HEK293 (cell line): ENCODE data around the gene H2AZ2.

ENCODE experiments used
- CTCF ChIA-PET: fragments of 350-600 bp; formaldehyde crosslinking; extraction: SDS; loops from one replicate; lab custom pipeline; 2021; ENCODE audit warnings: antibody characterized with exemption; lab: Yijun Ruan, JAX
- POLR2A ChIA-PET: fragments of 300-600 bp; formaldehyde crosslinking; extraction: SDS; loops from one replicate; lab custom pipeline; 2020; ENCODE audit warnings: antibody characterized with exemption, inconsistent platforms; lab: Yijun Ruan, JAX
- H3K27ac ChIP-seq: fragments of 200-500 bp; sonication (Bioruptor generic); 2 replicates; pipeline ENCODE4 v1.5.1; 2014; ENCODE audit warnings: low read depth, low read length, control low read depth, inconsistent platforms; ENCODE audit errors: extremely low read depth
- H3K36me3 ChIP-seq, 2 experiments: fragments of 200-500 bp in 1 of 2; sonication (Bioruptor generic) in 1 of 2; 1 replicate in 1 of 2; 2 replicates in 1 of 2; pipeline ENCODE4 v1.5.1; 2014 to 2017; ENCODE audit warnings: inconsistent platforms in 2 of 2, low read length in 2 of 2; ENCODE audit not compliant: control insufficient read depth in 2 of 2, insufficient read depth in 1 of 2
- H3K4me1 ChIP-seq: fragments of 200-500 bp; sonication (Bioruptor generic); 2 replicates; pipeline ENCODE4 v1.5.1; 2014; ENCODE audit warnings: mild to moderate bottlenecking, low read length, inconsistent platforms; ENCODE audit not compliant: control insufficient read depth, insufficient read depth
- H3K4me3 ChIP-seq: 2 replicates; pipeline ENCODE4 v1.5.1; 2011; ENCODE audit warnings: low read depth, mild to moderate bottlenecking, control low read depth, low read length, moderate library complexity
- H3K9me3 ChIP-seq: fragments of 200-500 bp; sonication (Bioruptor generic); 2 replicates; pipeline ENCODE4 v1.5.1; 2014; ENCODE audit warnings: low read depth, low read length, inconsistent platforms; ENCODE audit not compliant: control insufficient read depth, insufficient read depth
- GLIS1 ChIP-seq: fragments of 450-650 bp; formaldehyde crosslinking; IDR thresholded peaks from 2 replicates; pipeline ENCODE4 v1.5.1; 2016; ENCODE audit warnings: missing biosample characterization, missing genetic modification characterization
- GLIS2 ChIP-seq: fragments of 450-650 bp; formaldehyde crosslinking; IDR thresholded peaks from 2 replicates; pipeline ENCODE4 v1.5.1; 2016; ENCODE audit warnings: missing biosample characterization, missing genetic modification characterization
- IKZF3 ChIP-seq: fragments of 450-650 bp; IDR thresholded peaks from 2 replicates; pipeline ENCODE4 v1.5.0; 2018; ENCODE audit warnings: missing biosample characterization, mild to moderate bottlenecking, missing genetic modification characterization, moderate library complexity
- KLF16 ChIP-seq: fragments of 450-650 bp; formaldehyde crosslinking; IDR thresholded peaks from 2 replicates; pipeline ENCODE4 v1.5.1; 2017; ENCODE audit warnings: missing biosample characterization, missing genetic modification characterization
- PRDM10 ChIP-seq: fragments of 450-650 bp; formaldehyde crosslinking; IDR thresholded peaks from 2 replicates; pipeline ENCODE4 v1.5.1; 2016; ENCODE audit warnings: missing biosample characterization, missing genetic modification characterization
- REPIN1 ChIP-seq: fragments of 450-650 bp; formaldehyde crosslinking; IDR thresholded peaks from 2 replicates; pipeline ENCODE4 v1.5.1; 2017; ENCODE audit warnings: missing biosample characterization, missing genetic modification characterization, low read depth
- SP3 ChIP-seq: fragments of 450-650 bp; formaldehyde crosslinking; IDR thresholded peaks from 2 replicates; pipeline ENCODE4 v1.5.1; 2016; ENCODE audit warnings: missing biosample characterization, missing genetic modification characterization
- TCF7L2 ChIP-seq: IDR thresholded peaks from 2 replicates; pipeline ENCODE4 v1.6.1; 2011; ENCODE audit warnings: low read depth, mild to moderate bottlenecking, inconsistent platforms, low read length, moderate library complexity, borderline replicate concordance
- ZBTB10 ChIP-seq: fragments of 450-650 bp; formaldehyde crosslinking; IDR thresholded peaks from 2 replicates; pipeline ENCODE4 v1.5.1; 2016; ENCODE audit warnings: missing biosample characterization, missing genetic modification characterization
- ZBTB8A ChIP-seq: fragments of 450-650 bp; formaldehyde crosslinking; IDR thresholded peaks from 2 replicates; pipeline ENCODE4 v1.5.1; 2016; ENCODE audit warnings: missing biosample characterization, missing genetic modification characterization
- ZNF132 ChIP-seq: fragments of 450-650 bp; formaldehyde crosslinking; IDR thresholded peaks from 2 replicates; pipeline ENCODE4 v1.5.1; 2017; ENCODE audit warnings: missing biosample characterization, missing genetic modification characterization, borderline replicate concordance
- ZNF202 ChIP-seq: fragments of 450-650 bp; formaldehyde crosslinking; IDR thresholded peaks from 2 replicates; pipeline ENCODE4 v1.5.1; 2016; ENCODE audit warnings: missing biosample characterization, missing genetic modification characterization, borderline replicate concordance
- ZNF423 ChIP-seq: fragments of 450-650 bp; formaldehyde crosslinking; IDR thresholded peaks from 2 replicates; pipeline ENCODE4 v1.5.1; 2016; ENCODE audit warnings: missing biosample characterization, missing genetic modification characterization
- ZNF530 ChIP-seq: fragments of 450-650 bp; formaldehyde crosslinking; IDR thresholded peaks from 2 replicates; pipeline ENCODE4 v1.5.1; 2016; ENCODE audit warnings: low read depth, missing biosample characterization, missing genetic modification characterization
- ZNF621 ChIP-seq: fragments of 450-650 bp; formaldehyde crosslinking; IDR thresholded peaks from 2 replicates; pipeline ENCODE4 v1.5.1; 2017; ENCODE audit warnings: missing biosample characterization, missing genetic modification characterization
- ZNF629 ChIP-seq: fragments of 450-650 bp; formaldehyde crosslinking; IDR thresholded peaks from 2 replicates; pipeline ENCODE4 v1.5.1; 2017; ENCODE audit warnings: missing biosample characterization, missing genetic modification characterization
- ZNF692 ChIP-seq: fragments of 450-650 bp; formaldehyde crosslinking; IDR thresholded peaks from 2 replicates; pipeline ENCODE4 v1.5.1; 2016; ENCODE audit warnings: missing biosample characterization, missing genetic modification characterization
- ZSCAN16 ChIP-seq: fragments of 450-650 bp; formaldehyde crosslinking; IDR thresholded peaks from 2 replicates; pipeline ENCODE4 v1.5.1; 2016; ENCODE audit warnings: missing biosample characterization, missing genetic modification characterization
- ZXDB ChIP-seq: fragments of 450-650 bp; formaldehyde crosslinking; IDR thresholded peaks from 2 replicates; pipeline ENCODE4 v1.5.1; 2016; ENCODE audit warnings: missing biosample characterization, missing genetic modification characterization
- TF ChIP-seq, protein P1 (sequence below): fragments of 450-650 bp; IDR thresholded peaks from 2 replicates; pipeline ENCODE4 v1.5.1; 2018; ENCODE audit warnings: missing biosample characterization, missing genetic modification characterization
- TF ChIP-seq, protein P2 (sequence below): fragments of 450-650 bp; formaldehyde crosslinking; IDR thresholded peaks from 2 replicates; pipeline ENCODE4 v1.5.1; 2017; ENCODE audit warnings: missing biosample characterization, missing genetic modification characterization

The H2AZ2 gene

GRCh38 chr7:44884621-44885393, 36.9 kb upstream of the H2AZ2 start (continued):
- peak; percentile 57; the same call in 1 of the 2 replicates for TF ChIP-seq ZNF692 (tag by site-specific recombination)
- TF ChIP-seq ZBTB8A (tag by site-specific recombination) = 0 out of 2 replicates have a peak, but pooled peaks have one; percentile 21
- TF ChIP-seq ZXDB (tag by site-specific recombination) = peak; percentile 43; the same call in 1 of the 2 replicates
- TF ChIP-seq, protein P1, sequence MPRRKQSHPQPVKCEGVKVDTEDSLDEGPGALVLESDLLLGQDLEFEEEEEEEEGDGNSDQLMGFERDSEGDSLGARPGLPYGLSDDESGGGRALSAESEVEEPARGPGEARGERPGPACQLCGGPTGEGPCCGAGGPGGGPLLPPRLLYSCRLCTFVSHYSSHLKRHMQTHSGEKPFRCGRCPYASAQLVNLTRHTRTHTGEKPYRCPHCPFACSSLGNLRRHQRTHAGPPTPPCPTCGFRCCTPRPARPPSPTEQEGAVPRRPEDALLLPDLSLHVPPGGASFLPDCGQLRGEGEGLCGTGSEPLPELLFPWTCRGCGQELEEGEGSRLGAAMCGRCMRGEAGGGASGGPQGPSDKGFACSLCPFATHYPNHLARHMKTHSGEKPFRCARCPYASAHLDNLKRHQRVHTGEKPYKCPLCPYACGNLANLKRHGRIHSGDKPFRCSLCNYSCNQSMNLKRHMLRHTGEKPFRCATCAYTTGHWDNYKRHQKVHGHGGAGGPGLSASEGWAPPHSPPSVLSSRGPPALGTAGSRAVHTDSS (tag by site-specific recombination) = no peak
- peak; percentile 49; the same call in 1 of the 2 replicates for TF ChIP-seq KLF16
- TF ChIP-seq ZNF530 (tag by site-specific recombination) = no peak
- no peak for TF ChIP-seq ZNF629 (tag by site-specific recombination)
- peak; percentile 51 for TF ChIP-seq SP3 (tag by site-specific recombination)
- TF ChIP-seq GLIS1 = 0 out of 2 replicates have a peak, but pooled peaks have one; percentile 43
- no peak for TF ChIP-seq ZNF202
- peak; percentile 89 for TF ChIP-seq GLIS2 (tag by site-specific recombination)
- TF ChIP-seq, protein P2, sequence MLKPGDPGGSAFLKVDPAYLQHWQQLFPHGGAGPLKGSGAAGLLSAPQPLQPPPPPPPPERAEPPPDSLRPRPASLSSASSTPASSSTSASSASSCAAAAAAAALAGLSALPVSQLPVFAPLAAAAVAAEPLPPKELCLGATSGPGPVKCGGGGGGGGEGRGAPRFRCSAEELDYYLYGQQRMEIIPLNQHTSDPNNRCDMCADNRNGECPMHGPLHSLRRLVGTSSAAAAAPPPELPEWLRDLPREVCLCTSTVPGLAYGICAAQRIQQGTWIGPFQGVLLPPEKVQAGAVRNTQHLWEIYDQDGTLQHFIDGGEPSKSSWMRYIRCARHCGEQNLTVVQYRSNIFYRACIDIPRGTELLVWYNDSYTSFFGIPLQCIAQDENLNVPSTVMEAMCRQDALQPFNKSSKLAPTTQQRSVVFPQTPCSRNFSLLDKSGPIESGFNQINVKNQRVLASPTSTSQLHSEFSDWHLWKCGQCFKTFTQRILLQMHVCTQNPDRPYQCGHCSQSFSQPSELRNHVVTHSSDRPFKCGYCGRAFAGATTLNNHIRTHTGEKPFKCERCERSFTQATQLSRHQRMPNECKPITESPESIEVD (tag by site-specific recombination) = no peak
- no peak for TF ChIP-seq ZBTB10 (tag by site-specific recombination)

- POLR2A ChIA-PET = interaction anchor here (1.1 to 3.6 kb wide), 8 partner anchors 7 to 309 kb away, joined by 3 to 33 read pairs (median 4); partner anchors contain the start of genes H2AZ2 and OGDH
- no peaks in the 10 kb centered on the region for H3K9me3 ChIP-seq
- peak overlapping the region; percentile 93 for H3K4me3 ChIP-seq
- H3K27ac ChIP-seq = peak overlapping the region; percentile 87
- peak; percentile 15; the same call in 1 of the 2 replicates for TF ChIP-seq IKZF3 (tag by site-specific recombination)
- no peak for TF ChIP-seq ZNF621 (tag by site-specific recombination)
- TF ChIP-seq REPIN1 (tag by site-specific recombination) = no peak
- no peak for TF ChIP-seq ZSCAN16 (tag by site-specific recombination)
- no peak for TF ChIP-seq ZNF423 (tag by site-specific recombination)
- TF ChIP-seq TCF7L2 = peak; percentile 37; the same call in 1 of the 2 replicates
- no peak for TF ChIP-seq ZNF132
- 0 out of 2 replicates have a peak, but pooled peaks have one; percentile 10 for TF ChIP-seq PRDM10 (tag by site-specific recombination)
- CTCF ChIA-PET = interaction anchor here (0.7 to 2.0 kb wide), 5 partner anchors 17 to 985 kb away, joined by 3 to 10 read pairs (median 3); no protein-coding TSS in a partner anchor
- H3K4me1 ChIP-seq = peaks cover 14% of the 10 kb centered on the region
- peaks cover 0 to 40% of the 10 kb centered on the region in 2 experiments; a peak in 2 of 3 replicates for H3K36me3 ChIP-seq
Measured at GRCh38 chr7:44883961-44884620, 36.2 kb upstream of the H2AZ2 start.
